WI38 (cell line): ENCODE results near the gene RHBDD1.

Experiments used
- H3K4me3 ChIP-seq: 2 replicates; pipeline ENCODE4 v1.5.1; 2011; ENCODE audit warnings: low read depth, mild to moderate bottlenecking, control low read depth, low read length
- CTCF ChIP-seq: IDR thresholded peaks from 2 replicates; pipeline ENCODE4 v1.5.1; 2012; ENCODE audit warnings: low read depth, mild to moderate bottlenecking, control low read depth, low read length

Gene RHBDD1

DNA sequence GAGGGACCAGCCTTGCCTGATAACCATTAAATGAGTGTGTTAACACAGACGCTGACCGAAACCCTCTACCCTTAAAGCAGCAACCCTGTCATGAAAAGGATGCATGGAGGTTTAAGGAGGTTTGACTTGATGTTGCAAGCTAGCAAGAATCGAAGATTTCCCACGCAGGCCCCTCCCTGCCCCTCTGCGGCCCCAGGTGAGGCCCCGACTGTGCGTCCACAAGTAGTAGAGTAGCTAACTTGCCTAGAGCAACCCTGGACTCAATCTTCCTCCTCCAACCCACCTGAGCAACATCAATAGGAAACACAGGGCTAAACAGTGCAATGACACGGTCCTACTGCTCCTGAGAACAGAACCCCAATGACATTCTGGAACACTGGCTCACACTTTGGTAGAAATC lies 178.0 kb downstream of the RHBDD1 start:
- no peak overlapping the region for H3K4me3 ChIP-seq
- no peak for TF ChIP-seq CTCF

DNA sequence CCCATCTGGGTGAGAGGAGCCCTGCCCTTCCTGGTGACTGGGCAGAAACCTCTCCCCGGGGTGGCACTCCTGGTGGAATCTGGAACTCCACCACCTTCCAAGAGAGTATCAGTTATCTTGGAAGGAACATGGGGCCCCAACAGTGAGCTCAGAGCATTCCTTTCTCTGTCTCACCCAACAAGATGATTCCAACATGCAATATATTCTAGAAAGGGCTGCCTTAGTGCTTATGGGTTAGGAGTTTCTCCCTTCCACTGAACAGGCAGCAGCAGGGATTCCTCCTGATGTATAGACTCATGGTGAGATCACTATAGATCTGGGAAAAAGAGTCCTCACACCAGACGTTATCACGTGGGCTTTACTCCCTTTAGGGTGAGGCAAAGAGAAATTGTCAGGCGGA lies 181.0 kb downstream of the RHBDD1 start:
- no peak overlapping the region for H3K4me3 ChIP-seq
- TF ChIP-seq CTCF = no peak

GRCh38 chr2:227020416-227020815 lies 184.6 kb downstream of the RHBDD1 start:
- TF ChIP-seq CTCF = no peak
- H3K4me3 ChIP-seq = no peak overlapping the region

GRCh38 chr2:227022608-227023007 lies 186.8 kb downstream of the RHBDD1 start:
- H3K4me3 ChIP-seq = no peak overlapping the region
- no peak for TF ChIP-seq CTCF

- no peak overlapping the region for H3K4me3 ChIP-seq
- no peak for TF ChIP-seq CTCF
Measured at GRCh38 chr2:227025510-227025909, 189.7 kb downstream of the RHBDD1 start.

GRCh38 chr2:227029426-227030105 lies 193.7 kb downstream of the RHBDD1 start:
- H3K4me3 ChIP-seq = no peak overlapping the region
- no peak for TF ChIP-seq CTCF

- TF ChIP-seq CTCF = no peak
- H3K4me3 ChIP-seq = no peak overlapping the region
Measured at GRCh38 chr2:227030789-227031188, 194.9 kb downstream of the RHBDD1 start.
